Activated CD8-positive, alpha-beta memory T cell treated with anti-CD3 and anti-CD28 coated beads, Interleukin-2, amount 50 U/mL, for 1 hour (primary cell): ENCODE data around the gene GPC5.
"Not testable (repeated sequence)": the region's sequence is repeated elsewhere in the genome, so short reads cannot be mapped to it uniquely, and the experiment has no call there.

Experiments
- DNase-seq: peaks from one replicate; pipeline ENCODE4 v3.0.0-alpha.2; 2020; ENCODE audit errors: extremely low read depth

Gene GPC5

GRCh38 chr13:91868351-91868750 is 469.9 kb downstream of the GPC5 start:
- no peak for DNase-seq

GRCh38 chr13:91878491-91878890 is 480.1 kb downstream of the GPC5 start:
- no peak for DNase-seq

GRCh38 chr13:91879360-91879759 is 480.9 kb downstream of the GPC5 start:
- DNase-seq: no peak

DNA sequence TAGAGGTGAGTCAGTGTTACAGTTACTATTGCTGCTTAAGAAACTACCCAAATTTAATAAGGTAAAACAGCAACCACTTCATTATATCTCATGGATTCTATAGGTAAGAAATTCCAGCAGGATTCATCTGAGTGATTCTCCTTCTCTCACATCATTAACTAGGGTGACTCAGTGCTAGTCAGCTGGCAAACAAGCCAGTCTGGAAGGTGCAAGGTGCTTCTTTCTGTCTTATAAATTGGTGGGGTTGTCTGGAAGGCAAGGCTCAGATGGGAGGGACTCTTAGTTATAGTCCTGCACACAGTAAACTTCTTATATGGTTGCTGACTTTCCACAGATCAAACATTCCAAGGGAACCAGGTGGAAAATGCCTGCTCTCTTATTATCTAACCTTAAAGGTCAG is 484.5 kb downstream of the GPC5 start:
- DNase-seq: no peak

- DNase-seq: no peak
Measured at GRCh38 chr13:91889641-91890040, 491.2 kb downstream of the GPC5 start.

GRCh38 chr13:91891141-91891540 is 492.7 kb downstream of the GPC5 start:
- DNase-seq: no peak

DNA sequence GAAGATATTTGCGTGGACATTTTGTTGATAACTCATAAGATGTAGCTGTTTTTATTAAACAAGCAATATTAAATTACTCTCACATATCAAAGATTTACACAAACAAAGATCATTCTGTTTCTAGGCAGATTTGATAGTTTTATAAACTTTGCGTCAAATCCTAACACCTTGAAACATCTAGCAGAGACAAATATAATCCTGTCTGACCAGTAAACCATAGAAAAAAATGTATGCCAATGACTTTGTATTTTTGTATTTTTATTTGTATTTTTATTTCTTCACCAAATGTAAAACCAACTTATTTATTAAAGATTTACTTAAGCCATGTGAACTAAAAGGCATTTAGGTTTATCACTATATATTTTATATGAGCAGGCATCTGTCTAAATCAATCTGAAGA is 494.6 kb downstream of the GPC5 start:
- DNase-seq: no peak

- DNase-seq: no peak
Measured at GRCh38 chr13:91894316-91894715, 495.9 kb downstream of the GPC5 start.

- no peak for DNase-seq
Measured at GRCh38 chr13:91896547-91896946, 498.1 kb downstream of the GPC5 start.

DNA sequence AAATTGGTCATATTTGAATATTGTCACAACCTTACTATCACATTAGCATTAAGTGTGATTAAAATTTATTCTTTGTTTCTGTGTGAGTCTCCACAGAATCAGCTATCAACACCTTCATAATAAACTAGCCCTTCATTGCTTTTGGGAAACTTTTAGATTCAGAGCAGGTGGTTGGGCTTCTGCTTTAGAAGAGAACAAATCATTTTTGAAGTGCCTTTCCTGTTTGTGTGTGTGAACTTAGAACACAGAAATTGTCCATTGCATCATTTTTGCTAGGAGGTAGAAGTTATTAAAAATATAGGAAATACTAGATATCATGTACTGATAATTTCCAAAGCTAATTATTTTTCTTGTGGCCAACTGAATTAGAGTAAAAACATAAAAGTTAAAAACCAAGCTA is 500.6 kb downstream of the GPC5 start:
- not testable (repeated sequence) for DNase-seq

GRCh38 chr13:91902291-91902690 is 503.9 kb downstream of the GPC5 start:
- no peak for DNase-seq

- DNase-seq: no peak
Measured at GRCh38 chr13:91904005-91904404, 505.6 kb downstream of the GPC5 start.

DNA sequence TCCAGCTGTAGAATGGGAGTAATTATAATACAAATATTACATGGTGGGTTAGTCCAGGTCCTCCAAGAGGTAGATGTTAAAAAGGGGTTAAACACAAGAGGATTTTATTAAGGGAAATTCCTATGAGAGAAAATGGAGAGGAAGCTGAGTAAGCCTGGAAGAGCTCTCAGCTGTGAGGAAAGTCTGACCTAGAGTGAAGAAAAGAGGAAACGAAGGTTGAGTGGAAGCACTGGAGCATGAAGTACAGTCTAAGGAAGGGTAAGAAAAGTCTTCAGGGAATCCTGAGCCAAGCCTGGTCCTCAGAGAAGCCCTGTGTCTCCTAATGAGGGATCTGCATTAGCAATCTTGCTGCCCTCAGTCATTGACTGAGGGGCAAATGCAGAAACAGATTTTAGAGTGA is 506.2 kb downstream of the GPC5 start:
- DNase-seq: no peak

GRCh38 chr13:91907398-91907797 is 509.0 kb downstream of the GPC5 start:
- no peak for DNase-seq

DNA sequence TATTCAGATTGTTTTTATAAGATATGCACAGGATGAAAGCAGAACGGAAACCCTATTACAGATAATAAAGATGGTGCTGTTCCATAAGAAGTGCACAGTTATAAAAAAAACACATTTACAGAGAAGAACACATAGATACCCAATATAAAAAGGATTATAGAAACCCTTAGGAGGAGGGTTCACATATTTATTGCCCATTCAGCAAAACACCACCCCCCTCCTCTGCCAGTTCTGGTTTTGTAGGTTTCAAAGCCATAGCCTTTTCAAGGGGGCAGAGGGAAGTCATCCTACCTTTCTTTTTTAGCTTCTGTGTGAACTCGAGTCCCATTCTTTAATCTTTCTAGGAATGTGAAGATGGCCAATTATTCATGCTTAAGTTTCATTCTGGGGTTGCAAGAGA is 511.2 kb downstream of the GPC5 start:
- DNase-seq: no peak

GRCh38 chr13:91922969-91923592 is 524.7 kb downstream of the GPC5 start:
- no peak for DNase-seq

DNA sequence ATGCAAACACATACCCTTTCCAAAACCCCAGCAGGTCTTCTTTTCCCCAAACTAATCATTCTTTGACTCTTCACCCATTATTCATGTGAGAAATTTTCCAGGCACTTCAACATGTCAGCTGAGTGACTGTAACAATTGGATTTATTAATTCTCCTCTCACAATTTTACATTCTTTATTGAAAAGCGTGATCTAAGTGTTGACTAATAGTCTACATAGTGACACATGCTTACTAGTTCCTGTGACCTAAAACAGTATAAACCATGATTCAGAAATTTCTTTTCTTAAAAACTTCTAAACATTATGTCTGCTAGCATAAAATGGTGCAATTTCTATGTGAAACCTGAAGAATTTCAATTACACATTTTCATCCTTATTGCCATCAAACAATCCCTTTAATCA is 532.3 kb downstream of the GPC5 start:
- DNase-seq: no peak

DNA sequence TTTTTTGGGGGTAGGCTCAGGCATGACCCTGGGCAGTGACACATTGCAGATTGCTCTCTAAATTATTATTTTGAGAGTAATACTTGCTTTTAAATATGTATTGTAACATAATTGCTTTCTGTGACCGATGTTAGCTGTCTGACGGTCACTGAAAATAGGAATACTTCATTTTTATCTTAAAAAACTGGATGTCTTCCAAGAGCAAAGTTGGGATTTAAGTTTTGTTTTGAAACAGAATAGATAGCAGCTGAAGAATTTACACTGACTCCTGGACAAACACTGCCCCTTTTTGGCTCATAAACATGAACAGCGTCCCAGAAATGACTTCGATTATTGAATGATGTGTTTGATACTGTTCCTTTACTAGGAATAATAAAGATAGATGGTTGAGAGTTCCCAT is 535.9 kb downstream of the GPC5 start:
- DNase-seq: no peak

GRCh38 chr13:91946498-91947070 is 548.2 kb downstream of the GPC5 start:
- no peak for DNase-seq

DNA sequence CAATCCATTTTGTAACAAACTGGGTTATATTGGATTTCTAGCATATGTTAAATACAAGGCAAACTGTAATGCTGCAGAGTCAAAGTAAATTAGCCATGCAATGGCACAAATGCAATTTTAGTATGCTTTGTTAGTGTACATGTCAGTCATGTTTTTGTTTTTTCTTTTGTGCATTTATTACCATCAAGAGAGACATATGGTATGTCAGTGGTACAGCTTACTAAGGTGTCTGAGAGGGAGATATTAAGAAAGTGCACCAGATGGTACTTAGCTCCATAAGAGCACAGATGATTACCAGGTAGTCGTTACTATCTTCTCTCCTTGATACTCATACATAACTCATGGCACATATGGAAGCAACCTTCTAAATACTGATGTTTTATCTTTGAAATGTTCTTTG is 550.3 kb downstream of the GPC5 start:
- DNase-seq: no peak

- no peak for DNase-seq
Measured at GRCh38 chr13:91950803-91951202, 552.4 kb downstream of the GPC5 start.

- DNase-seq: no peak
Measured at GRCh38 chr13:91955546-91956355, 557.3 kb downstream of the GPC5 start.

- DNase-seq: no peak
Measured at GRCh38 chr13:91960947-91961346, 562.5 kb downstream of the GPC5 start.
